Aorta (tissue), 5 donors: ENCODE data around the gene PLXDC2. TPM values are rescaled to one million over a fixed set of nuclear protein-coding genes. Genes with fewer than 3 reads are reported as not detected.

ENCODE experiments used
- ATAC-seq: fragments of 200-7000 bp; cut with Tn5 transposase; one replicate; pipeline ENCODE4 v1.9.1; 2022; ENCODE audit warnings: moderate library complexity; ENCODE audit not compliant: low FRiP score
- DNase-seq, 2 donors: peaks; one replicate each; pipeline ENCODE4 v3.0.0-alpha.2; 2020
- H3K27ac ChIP-seq, 2 donors: one replicate each; pipeline ENCODE4 v1.5.1; 2013; ENCODE audit warnings: low read length in 2 of 2, mild to moderate bottlenecking in 2 of 2, moderate library complexity in 2 of 2, control low read depth in 1 of 2, inconsistent platforms in 1 of 2, low read depth in 1 of 2
- H3K27me3 ChIP-seq, 2 donors: one replicate each; pipeline ENCODE4 v1.6.1; 2013; ENCODE audit warnings: control low read depth in 1 of 2, low read length in 1 of 2, mild to moderate bottlenecking in 1 of 2, moderate library complexity in 1 of 2; ENCODE audit not compliant: insufficient read depth in 2 of 2, control insufficient read depth in 1 of 2
- H3K36me3 ChIP-seq, 2 donors: one replicate each; pipeline ENCODE4 v1.6.1; 2013; ENCODE audit warnings: control low read depth in 1 of 2, low read length in 1 of 2, mild to moderate bottlenecking in 1 of 2; ENCODE audit not compliant: insufficient read depth in 2 of 2, control insufficient read depth in 1 of 2
- H3K4me1 ChIP-seq, 2 donors: one replicate each; pipeline ENCODE4 v1.6.1; 2013; ENCODE audit warnings: low read length in 2 of 2, control low read depth in 1 of 2, mild to moderate bottlenecking in 1 of 2, moderate library complexity in 1 of 2; ENCODE audit not compliant: insufficient read depth in 2 of 2, control insufficient read depth in 1 of 2
- H3K4me3 ChIP-seq, 2 donors: one replicate each; pipeline ENCODE4 v1.5.1; 2013; ENCODE audit warnings: low read length in 2 of 2, control low read depth in 1 of 2, mild to moderate bottlenecking in 1 of 2
- H3K9me3 ChIP-seq: one replicate; pipeline ENCODE4 v1.6.1; 2013; ENCODE audit warnings: mild to moderate bottlenecking, low read length; ENCODE audit not compliant: control insufficient read depth
- WGBS, 2 donors: extraction: QIAGEN DNeasy Blood & Tissue Kit; methylation state at CpG; one replicate each; pipeline ENCODE4 v1.1.7; 2013; 5-methylcytosine and 5-hydroxymethylcytosine counted together
- intact Hi-C, 2 donors: fragments of 100-400 bp; cut with DNase I; formaldehyde crosslinking; loops; one replicate each; pipeline versions ENCODE4 v1.14.2 to v1.15.0; 2022
- polyA plus RNA-seq, 2 donors: library from polyadenylated mRNA; stranded (reverse); fragments of 200-250 nt; gene quantifications; one replicate each; pipeline ENCODE4 v1.2.3, GENCODE V29; 2013
- total RNA-seq, 2 donors: library from RNA; stranded (reverse); fragmentation: NEBNext Ultra II Directional; extraction: Animal tissue kit (Norgen Biotek cat#: 25700); gene quantifications; one replicate each; pipeline ENCODE4 v1.2.1, GENCODE V29; 2021
- donor health status: healthy with polysubstance abuse.
- donor health status: Bipolar disorder and iron deficiency.
- donor health status: DM: no; HTN: no; CAD: no.
- donor health status: DM: no; HTN: no; CAD: no.
- donor health status: DM: yes; HTN: yes; CAD: no.

The PLXDC2 gene
- total and polyA plus RNA-seq, 4 donors, result 14.7 to 155 (median 57.4) TPM

DNA sequence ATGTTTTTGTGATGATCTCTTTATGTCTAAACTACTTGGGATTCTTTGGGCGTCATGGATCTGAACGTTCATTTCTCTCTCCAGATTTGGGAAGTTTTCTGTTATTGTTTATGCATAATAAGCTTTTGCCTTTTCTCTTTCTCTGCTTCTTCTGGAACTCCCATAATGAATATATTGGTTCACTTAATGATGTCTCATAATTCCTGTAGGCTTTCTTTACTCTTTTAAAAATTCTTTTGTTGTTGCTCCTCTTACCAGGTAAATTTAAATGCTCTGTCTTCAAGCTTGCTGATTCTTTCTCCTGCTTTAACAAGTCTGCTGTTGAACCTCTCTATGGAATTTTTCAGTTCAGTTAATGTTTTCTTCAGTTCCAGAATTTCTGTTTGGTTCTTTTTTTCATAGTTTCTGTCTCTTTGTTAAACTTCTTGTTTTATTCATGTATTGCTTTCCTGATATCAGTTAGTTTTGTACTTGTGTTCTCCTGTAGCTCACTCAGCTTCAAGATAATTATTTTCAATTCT, 317.5 kb downstream of the PLXDC2 start:
- ATAC-seq (no peak), DNase-seq (no peak)
- H3K9me3 ChIP-seq, result no peaks in the 10 kb centered on the region
- H3K4me1 ChIP-seq, result no peaks in the 10 kb centered on the region
- H3K36me3 ChIP-seq, result no peaks in the 10 kb centered on the region
- 97% methylated on average over 2 of the region's 2 CpGs for WGBS, 2 donors
- H3K27ac ChIP-seq, result no peak overlapping the region
- no peak overlapping the region for H3K4me3 ChIP-seq
- no peaks in the 10 kb centered on the region for H3K27me3 ChIP-seq
- intact Hi-C loops, result no loop called here

DNA sequence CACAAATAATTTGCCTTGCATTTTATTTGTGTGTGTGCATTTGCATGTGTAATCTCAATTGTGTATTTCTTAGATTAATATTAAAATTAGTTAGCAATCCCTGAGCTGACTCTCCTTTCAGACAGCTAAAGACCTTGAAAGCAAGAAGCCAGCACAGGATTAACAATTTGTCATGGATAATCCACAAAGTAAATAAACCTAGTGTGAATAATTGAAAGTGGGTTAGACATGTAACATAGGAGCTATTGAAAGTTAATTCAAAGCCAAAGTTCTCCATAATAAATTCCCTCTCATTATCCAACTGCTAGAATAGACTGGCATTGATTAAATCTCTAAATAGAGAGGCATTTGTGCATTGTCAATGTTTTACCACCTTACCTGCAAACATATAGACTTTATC, 326.1 kb downstream of the PLXDC2 start:
- H3K4me1 ChIP-seq, result no peaks in the 10 kb centered on the region
- DNase-seq (no peak), ATAC-seq (no peak)
- H3K4me3 ChIP-seq, result no peak overlapping the region
- no peaks in the 10 kb centered on the region for H3K9me3 ChIP-seq
- no peaks in the 10 kb centered on the region for H3K27me3 ChIP-seq
- no peaks in the 10 kb centered on the region for H3K36me3 ChIP-seq
- H3K27ac ChIP-seq, result no peak overlapping the region
- intact Hi-C loops, result no loop called here

DNA sequence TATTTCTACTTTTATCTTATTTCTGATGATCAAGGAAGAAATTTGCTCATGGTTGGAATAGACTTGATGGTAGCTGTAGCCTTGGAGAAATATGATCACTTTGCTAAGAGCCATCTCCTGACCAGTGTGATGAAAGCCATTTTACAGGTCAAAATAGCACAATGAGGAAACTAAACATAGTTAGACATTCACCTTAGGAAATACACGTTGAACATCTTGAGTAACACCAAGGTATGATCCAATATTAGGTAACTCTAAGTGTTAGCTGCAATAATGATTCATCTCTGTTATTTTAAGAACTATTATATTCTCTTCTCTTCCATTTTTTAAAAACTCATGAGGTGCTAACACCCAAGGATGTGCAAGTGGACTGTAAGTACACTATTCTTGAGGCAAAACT, 328.0 kb downstream of the PLXDC2 start:
- DNase-seq, result no peak
- no peaks in the 10 kb centered on the region for H3K27me3 ChIP-seq
- intact Hi-C loops, result no loop called here
- H3K9me3 ChIP-seq, result no peaks in the 10 kb centered on the region
- H3K27ac ChIP-seq, result no peak overlapping the region
- H3K4me3 ChIP-seq, result no peak overlapping the region
- ATAC-seq, result no peak
- no peaks in the 10 kb centered on the region for H3K4me1 ChIP-seq
- WGBS, 2 donors, result 89 to 91% methylated on average over 1 of the region's 1 CpG
- peaks cover 0 to 2% of the 10 kb centered on the region in 2 donors for H3K36me3 ChIP-seq

DNA sequence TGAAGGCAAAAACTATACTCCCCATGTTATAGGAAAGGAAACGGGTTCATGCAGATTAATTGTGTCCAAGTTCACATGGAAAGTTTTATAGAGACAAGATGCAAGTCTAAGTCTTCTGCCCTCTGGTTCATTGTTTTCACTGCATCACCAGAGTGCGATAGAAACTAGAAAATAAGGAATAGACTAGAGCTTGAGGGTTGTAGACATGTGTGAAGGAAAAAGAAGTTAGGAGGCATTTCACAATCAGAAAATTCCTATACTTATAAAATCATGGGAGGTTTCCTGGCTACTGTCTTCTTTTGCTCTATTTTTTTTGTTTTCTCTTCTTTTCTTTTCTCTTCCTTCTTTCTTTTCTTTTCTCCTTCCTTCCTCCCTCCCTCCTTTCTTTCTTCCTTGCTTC, 329.8 kb downstream of the PLXDC2 start:
- DNase-seq (no peak), ATAC-seq (no peak)
- peaks cover 0 to 2% of the 10 kb centered on the region in 2 donors for H3K36me3 ChIP-seq
- H3K27me3 ChIP-seq, result no peaks in the 10 kb centered on the region
- no peaks in the 10 kb centered on the region for H3K9me3 ChIP-seq
- peaks cover 0 to 7% of the 10 kb centered on the region in 2 donors for H3K4me1 ChIP-seq
- H3K4me3 ChIP-seq, result no peak overlapping the region
- intact Hi-C loops, result no loop called here
- no peak overlapping the region for H3K27ac ChIP-seq
- WGBS, 2 donors, result 94 to 96% methylated on average over 2 of the region's 2 CpGs

DNA sequence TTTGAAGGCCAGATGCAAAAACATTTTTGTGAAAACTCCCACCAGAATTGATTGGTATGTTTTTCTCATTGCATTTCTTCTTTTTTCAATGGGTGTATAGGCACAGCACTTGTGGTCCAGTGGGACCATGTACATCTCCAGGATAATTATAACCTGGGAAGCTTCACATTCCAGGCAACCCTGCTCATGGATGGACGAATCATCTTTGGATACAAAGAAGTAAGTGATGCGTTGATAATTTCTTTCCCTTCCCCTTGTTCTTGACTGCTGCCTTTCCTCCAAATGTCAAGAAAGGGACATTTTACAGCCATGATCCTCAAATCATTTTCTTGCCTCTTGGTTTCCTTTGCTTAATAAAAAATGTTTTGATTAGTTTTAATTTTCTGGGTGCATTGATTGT, 331.5 kb downstream of the PLXDC2 start:
- H3K27me3 ChIP-seq, result no peaks in the 10 kb centered on the region
- intact Hi-C loops, result no loop called here
- no peak overlapping the region for H3K4me3 ChIP-seq
- peaks cover 0 to 7% of the 10 kb centered on the region in 2 donors for H3K4me1 ChIP-seq
- no peaks in the 10 kb centered on the region for H3K9me3 ChIP-seq
- H3K27ac ChIP-seq, result no peak overlapping the region
- 90 to 94% methylated on average over 2 of the region's 2 CpGs for WGBS, 2 donors
- H3K36me3 ChIP-seq, result peaks cover 0 to 2% of the 10 kb centered on the region in 2 donors
- DNase-seq (no peak), ATAC-seq (no peak)

DNA sequence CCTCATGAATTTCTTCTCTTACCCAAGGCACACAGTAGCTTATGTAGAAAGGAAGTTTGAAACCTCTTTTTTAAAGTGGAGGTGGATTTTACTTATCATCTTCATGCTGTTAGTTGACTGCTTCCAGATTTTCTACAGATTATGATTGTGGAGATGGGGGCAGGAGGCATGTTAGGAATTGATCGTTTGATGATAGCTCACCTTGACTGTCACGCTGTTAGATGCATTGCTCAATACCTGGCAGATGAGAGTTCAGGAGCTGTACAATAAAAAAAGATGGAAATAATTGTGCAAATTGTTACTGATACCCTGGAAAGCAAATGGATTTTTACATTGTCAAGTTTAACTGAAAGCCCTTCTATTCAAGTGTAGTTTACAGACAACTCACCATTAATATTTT, 340.3 kb downstream of the PLXDC2 start:
- Histone ChIP-seq H3K27ac (no peak overlapping the region), H3K4me3 (no peak overlapping the region), H3K27me3 (no peaks in the 10 kb centered on the region), H3K4me1 (peaks cover 0 to 2% of the 10 kb centered on the region in 2 donors), H3K36me3 (peaks cover 2 to 4% of the 10 kb centered on the region in 2 donors), H3K9me3 (no peaks in the 10 kb centered on the region)
- ATAC-seq, result no peak
- 94% methylated on average over 2 of the region's 2 CpGs for whole genome bisulfite sequencing, 2 donors
- intact Hi-C loops, result no loop called here
- no peak for DNase-seq

DNA sequence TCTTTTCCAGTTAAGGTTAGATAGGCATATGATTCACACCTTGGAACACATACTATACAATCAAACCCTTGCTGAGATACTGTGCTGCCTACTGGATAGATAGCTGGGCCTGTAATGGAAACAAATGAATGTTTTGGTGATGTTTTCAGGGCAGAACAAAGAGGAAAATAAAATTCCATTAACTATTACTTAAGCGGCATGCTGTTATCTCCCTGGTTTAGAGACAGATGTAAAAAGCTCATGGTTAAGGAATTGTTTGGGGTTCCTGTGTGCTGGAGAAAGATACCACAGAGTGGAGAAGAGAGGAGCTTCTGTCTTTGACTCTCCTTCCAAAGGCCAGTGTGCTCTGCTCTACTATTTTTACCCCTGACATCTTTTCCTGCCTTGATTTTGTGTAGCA, 341.1 kb downstream of the PLXDC2 start:
- WGBS, 2 donors, result 68 to 75% methylated on average over 1 of the region's 1 CpG

DNA sequence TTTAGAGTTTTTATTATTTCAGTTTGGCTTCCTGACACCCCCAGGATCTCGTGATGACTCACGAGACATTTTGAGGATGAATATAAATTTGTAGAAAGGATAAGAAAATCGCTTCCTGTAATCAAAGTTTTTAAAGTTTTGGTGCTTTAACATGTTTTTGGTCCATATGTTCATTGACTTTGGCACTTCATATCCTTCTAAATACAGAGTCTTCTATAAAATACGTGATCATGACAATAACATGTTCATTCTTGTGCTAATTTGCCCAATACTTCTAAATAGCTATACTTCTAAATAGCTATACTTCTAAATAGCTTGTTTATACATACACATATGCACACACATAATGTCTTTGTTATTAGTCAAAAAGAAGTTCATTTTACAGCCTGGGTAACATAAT, 341.9 kb downstream of the PLXDC2 start:
- H3K9me3 ChIP-seq, result no peaks in the 10 kb centered on the region
- no peak for DNase-seq
- no peak overlapping the region for H3K4me3 ChIP-seq
- WGBS, 2 donors, result 80 to 88% methylated on average over 4 of the region's 4 CpGs
- no peak overlapping the region for H3K27ac ChIP-seq
- H3K36me3 ChIP-seq, result peaks cover 2 to 4% of the 10 kb centered on the region in 2 donors
- ATAC-seq, result no peak
- peaks cover 0 to under 1% of the 10 kb centered on the region in 2 donors for H3K4me1 ChIP-seq
- intact Hi-C loops, result no loop called here
- H3K27me3 ChIP-seq, result no peaks in the 10 kb centered on the region

More for the DNA sequence above, 341.1 kb downstream of the PLXDC2 start:
- DNase-seq, result no peak
- Histone ChIP-seq H3K4me3 (no peak overlapping the region), H3K36me3 (peaks cover 2 to 4% of the 10 kb centered on the region in 2 donors), H3K9me3 (no peaks in the 10 kb centered on the region), H3K4me1 (peaks cover 0 to 2% of the 10 kb centered on the region in 2 donors), H3K27ac (no peak overlapping the region), H3K27me3 (no peaks in the 10 kb centered on the region)
- ATAC-seq, result no peak
- intact Hi-C loops, result no loop called here

DNA sequence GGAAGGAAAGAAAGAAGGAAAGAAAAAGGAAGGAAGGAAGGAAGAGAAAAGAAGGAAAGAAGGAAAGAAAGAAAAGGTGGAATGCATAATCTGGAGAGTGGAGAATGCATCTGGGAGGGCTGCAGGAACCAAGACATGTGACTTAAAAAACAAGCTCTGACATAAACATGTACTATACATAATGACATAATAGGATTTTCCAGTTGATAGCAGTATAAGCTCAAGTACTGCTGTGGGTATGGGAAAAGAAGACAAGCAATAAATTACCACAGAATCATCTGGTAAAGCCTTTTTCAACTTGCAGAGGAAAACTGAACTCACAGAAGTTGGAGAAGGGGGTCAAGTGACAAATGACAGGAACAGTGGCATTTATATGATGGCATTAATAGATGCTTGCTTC, 345.9 kb downstream of the PLXDC2 start:
- Histone ChIP-seq H3K9me3 (no peaks in the 10 kb centered on the region), H3K4me1 (no peaks in the 10 kb centered on the region), H3K4me3 (no peak overlapping the region), H3K27me3 (no peaks in the 10 kb centered on the region), H3K36me3 (peaks cover 2 to 9% of the 10 kb centered on the region in 2 donors), H3K27ac (no peak overlapping the region)
- DNase-seq (no peak), ATAC-seq (no peak)
- intact Hi-C loops, result no loop called here
